Measurements from ENCODE around the gene NOXO1.
A peak's percentile ranks its signal among the peaks of the same experiment; 100 is the strongest.
"Not testable (repeated sequence)": the region's sequence is repeated elsewhere in the genome, so short reads cannot be mapped to it uniquely, and the experiment has no call there.

Gene NOXO1

GRCh38 chr16:1981398-1981836 lies at the start of gene NOXO1:
TSS of gene NOXO1 (minus strand) at chr16:1981469. CDS start at chr16:1981179, 290 bp downstream.
- DNase-seq (ENCODE audit: low spot score), result no peak

GRCh38 chr16:2030036-2030435 lies 48.8 kb upstream of the NOXO1 start:
- no peak for DNase-seq (ENCODE audit: low spot score)

- DNase-seq (ENCODE audit: low spot score), result no peak
Observed at GRCh38 chr16:2029350-2029749, 48.1 kb upstream of the NOXO1 start.

- no peak for DNase-seq (ENCODE audit: low spot score)
Observed at GRCh38 chr16:2028620-2029220, 47.5 kb upstream of the NOXO1 start.

GRCh38 chr16:2028146-2028545 lies 46.9 kb upstream of the NOXO1 start:
- DNase-seq (ENCODE audit: low spot score), result no peak

- DNase-seq (ENCODE audit: low spot score), result no peak
Observed at GRCh38 chr16:2027024-2028010, 46.0 kb upstream of the NOXO1 start.

GRCh38 chr16:2026461-2027023 lies 45.3 kb upstream of the NOXO1 start, which contains the start of gene NHERF2:
TSS of gene NHERF2 (plus strand) at chr16:2026902. CDS start at chr16:2027006, 104 bp downstream.
- DNase-seq (ENCODE audit: low spot score), result peak; percentile 83

- no peak for DNase-seq (ENCODE audit: low spot score)
Observed at GRCh38 chr16:2025878-2026460, 44.7 kb upstream of the NOXO1 start.

GRCh38 chr16:2025251-2025650 lies 44.0 kb upstream of the NOXO1 start:
- no peak for DNase-seq (ENCODE audit: low spot score)

- no peak for DNase-seq (ENCODE audit: low spot score)
Observed at GRCh38 chr16:2024032-2024420, 42.8 kb upstream of the NOXO1 start.

- peak; percentile 96 for DNase-seq (ENCODE audit: low spot score)
Observed at GRCh38 chr16:2023092-2024031, 42.1 kb upstream of the NOXO1 start.

GRCh38 chr16:2022723-2023091 lies 41.4 kb upstream of the NOXO1 start:
- DNase-seq (ENCODE audit: low spot score), result peak; percentile 64

- DNase-seq (ENCODE audit: low spot score), result no peak
Observed at GRCh38 chr16:2019921-2020831, 38.9 kb upstream of the NOXO1 start.

- DNase-seq (ENCODE audit: low spot score), result peak; percentile 60
Observed at GRCh38 chr16:2019518-2019920, 38.2 kb upstream of the NOXO1 start, which contains the start of gene NPW. TSS of gene NPW (plus strand) at chr16:2019785.

GRCh38 chr16:2016407-2016922 lies 35.2 kb upstream of the NOXO1 start:
- DNase-seq (ENCODE audit: low spot score), result no peak

GRCh38 chr16:2015947-2016208 lies 34.6 kb upstream of the NOXO1 start:
- no peak for DNase-seq (ENCODE audit: low spot score)

- peak; percentile 77 for DNase-seq (ENCODE audit: low spot score)
Observed at GRCh38 chr16:2015117-2015946, 34.1 kb upstream of the NOXO1 start.

- no peak for DNase-seq (ENCODE audit: low spot score)
Observed at GRCh38 chr16:2013527-2013926, 32.3 kb upstream of the NOXO1 start.

GRCh38 chr16:2011726-2012125 lies 30.5 kb upstream of the NOXO1 start:
- not testable (repeated sequence) for DNase-seq (ENCODE audit: low spot score)

All from D341Med (cell line).